Liver (tissue), 3 donors: ENCODE measurements around the gene GRIA3.

Experiments
- EGR1 ChIP-seq, 2 donors: IDR thresholded peaks; 2 replicates each; pipeline ENCODE4 v1.6.1; 2016 to 2018; ENCODE audit warnings: antibody characterized with exemption in 2 of 2, low read depth in 2 of 2
- GABPA ChIP-seq, 2 donors: IDR thresholded peaks in 1 of 2; conservative IDR thresholded peaks in 1 of 2; 2 replicates each; pipeline ENCODE4 v1.6.1; 2016; ENCODE audit warnings: antibody characterized with exemption in 2 of 2, mild to moderate bottlenecking in 1 of 2, moderate library complexity in 1 of 2
- HNF4G ChIP-seq: IDR thresholded peaks from 2 replicates; pipeline ENCODE4 v1.6.1; 2016; ENCODE audit warnings: antibody characterized with exemption
- JUND ChIP-seq, 2 donors: IDR thresholded peaks; 2 replicates each; pipeline ENCODE4 v1.6.1; 2016; ENCODE audit warnings: antibody characterized with exemption in 2 of 2
- MAX ChIP-seq: IDR thresholded peaks from 2 replicates; pipeline ENCODE4 v1.6.1; 2016; ENCODE audit warnings: antibody characterized with exemption
- RAD21 ChIP-seq, 2 donors: IDR thresholded peaks; 2 replicates each; pipeline ENCODE4 v1.6.1; 2016; ENCODE audit warnings: antibody characterized with exemption in 2 of 2, mild to moderate bottlenecking in 2 of 2
- RXRA ChIP-seq, 2 donors: IDR thresholded peaks; 2 replicates each; pipeline ENCODE4 v1.6.1; 2017 to 2018; ENCODE audit warnings: antibody characterized with exemption in 2 of 2, mild to moderate bottlenecking in 1 of 2
- TAF1 ChIP-seq: conservative IDR thresholded peaks from 2 replicates; pipeline ENCODE4 v1.6.1; 2016; ENCODE audit warnings: antibody characterized with exemption, mild to moderate bottlenecking
- YY1 ChIP-seq: IDR thresholded peaks from 2 replicates; pipeline ENCODE4 v1.6.1; 2016; ENCODE audit warnings: antibody characterized with exemption, mild to moderate bottlenecking
- TF ChIP-seq, protein P1 (sequence below): fragments of 150-350 bp; IDR thresholded peaks from 2 replicates; pipeline ENCODE4 v1.5.1; 2017; ENCODE audit warnings: improper control_type of control experiment, low read depth, low read length; ENCODE audit not compliant: missing input control
- TF ChIP-seq, protein P2 (sequence below): IDR thresholded peaks from 2 replicates; pipeline ENCODE4 v1.6.1; 2016; ENCODE audit warnings: antibody characterized with exemption
- TF ChIP-seq, protein P3 (sequence below): IDR thresholded peaks from 2 replicates; pipeline ENCODE4 v1.6.1; 2016; ENCODE audit warnings: antibody characterized with exemption, mild to moderate bottlenecking
- donor health status: healthy.
- donor health status: healthy.

GRCh38 chrX:123322536-123322935, 138.5 kb downstream of the GRIA3 start:
- TF ChIP-seq EGR1 (IDR thresholded peaks at IDR 0.05; ENCODE audit: low read depth in 2 of 2) (no peak), MAX (no peak), YY1 (no peak), RXRA (IDR thresholded peaks at IDR 0.05) (no peak), HNF4G (no peak), RAD21 (IDR thresholded peaks at IDR 0.05) (no peak), JUND (IDR thresholded peaks at IDR 0.05) (no peak), GABPA (IDR thresholded peaks at IDR 0.05 in 1 of 2, conservative IDR thresholded peaks at IDR 0.05 in 1 of 2) (no peak), TAF1 (no peak)
- TF ChIP-seq, protein P1, sequence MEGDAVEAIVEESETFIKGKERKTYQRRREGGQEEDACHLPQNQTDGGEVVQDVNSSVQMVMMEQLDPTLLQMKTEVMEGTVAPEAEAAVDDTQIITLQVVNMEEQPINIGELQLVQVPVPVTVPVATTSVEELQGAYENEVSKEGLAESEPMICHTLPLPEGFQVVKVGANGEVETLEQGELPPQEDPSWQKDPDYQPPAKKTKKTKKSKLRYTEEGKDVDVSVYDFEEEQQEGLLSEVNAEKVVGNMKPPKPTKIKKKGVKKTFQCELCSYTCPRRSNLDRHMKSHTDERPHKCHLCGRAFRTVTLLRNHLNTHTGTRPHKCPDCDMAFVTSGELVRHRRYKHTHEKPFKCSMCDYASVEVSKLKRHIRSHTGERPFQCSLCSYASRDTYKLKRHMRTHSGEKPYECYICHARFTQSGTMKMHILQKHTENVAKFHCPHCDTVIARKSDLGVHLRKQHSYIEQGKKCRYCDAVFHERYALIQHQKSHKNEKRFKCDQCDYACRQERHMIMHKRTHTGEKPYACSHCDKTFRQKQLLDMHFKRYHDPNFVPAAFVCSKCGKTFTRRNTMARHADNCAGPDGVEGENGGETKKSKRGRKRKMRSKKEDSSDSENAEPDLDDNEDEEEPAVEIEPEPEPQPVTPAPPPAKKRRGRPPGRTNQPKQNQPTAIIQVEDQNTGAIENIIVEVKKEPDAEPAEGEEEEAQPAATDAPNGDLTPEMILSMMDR, result no peak
- TF ChIP-seq, protein P2, sequence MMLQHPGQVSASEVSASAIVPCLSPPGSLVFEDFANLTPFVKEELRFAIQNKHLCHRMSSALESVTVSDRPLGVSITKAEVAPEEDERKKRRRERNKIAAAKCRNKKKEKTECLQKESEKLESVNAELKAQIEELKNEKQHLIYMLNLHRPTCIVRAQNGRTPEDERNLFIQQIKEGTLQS, result no peak
- TF ChIP-seq, protein P3, sequence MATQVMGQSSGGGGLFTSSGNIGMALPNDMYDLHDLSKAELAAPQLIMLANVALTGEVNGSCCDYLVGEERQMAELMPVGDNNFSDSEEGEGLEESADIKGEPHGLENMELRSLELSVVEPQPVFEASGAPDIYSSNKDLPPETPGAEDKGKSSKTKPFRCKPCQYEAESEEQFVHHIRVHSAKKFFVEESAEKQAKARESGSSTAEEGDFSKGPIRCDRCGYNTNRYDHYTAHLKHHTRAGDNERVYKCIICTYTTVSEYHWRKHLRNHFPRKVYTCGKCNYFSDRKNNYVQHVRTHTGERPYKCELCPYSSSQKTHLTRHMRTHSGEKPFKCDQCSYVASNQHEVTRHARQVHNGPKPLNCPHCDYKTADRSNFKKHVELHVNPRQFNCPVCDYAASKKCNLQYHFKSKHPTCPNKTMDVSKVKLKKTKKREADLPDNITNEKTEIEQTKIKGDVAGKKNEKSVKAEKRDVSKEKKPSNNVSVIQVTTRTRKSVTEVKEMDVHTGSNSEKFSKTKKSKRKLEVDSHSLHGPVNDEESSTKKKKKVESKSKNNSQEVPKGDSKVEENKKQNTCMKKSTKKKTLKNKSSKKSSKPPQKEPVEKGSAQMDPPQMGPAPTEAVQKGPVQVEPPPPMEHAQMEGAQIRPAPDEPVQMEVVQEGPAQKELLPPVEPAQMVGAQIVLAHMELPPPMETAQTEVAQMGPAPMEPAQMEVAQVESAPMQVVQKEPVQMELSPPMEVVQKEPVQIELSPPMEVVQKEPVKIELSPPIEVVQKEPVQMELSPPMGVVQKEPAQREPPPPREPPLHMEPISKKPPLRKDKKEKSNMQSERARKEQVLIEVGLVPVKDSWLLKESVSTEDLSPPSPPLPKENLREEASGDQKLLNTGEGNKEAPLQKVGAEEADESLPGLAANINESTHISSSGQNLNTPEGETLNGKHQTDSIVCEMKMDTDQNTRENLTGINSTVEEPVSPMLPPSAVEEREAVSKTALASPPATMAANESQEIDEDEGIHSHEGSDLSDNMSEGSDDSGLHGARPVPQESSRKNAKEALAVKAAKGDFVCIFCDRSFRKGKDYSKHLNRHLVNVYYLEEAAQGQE, result no peak
